MCF 10A (cell line): ENCODE measurements around the gene NOD2. TPM values are rescaled to one million over a fixed set of nuclear protein-coding genes. Genes with fewer than 3 reads are reported as not detected.

ENCODE experiments used
- BruUV-seq: library from RNA; stranded (reverse); fragments of 400-500 nt; replicated peaks from 2 replicates; lab custom pipeline; 2021; lab: Mats Ljungman, UMichigan
- CTCF ChIA-PET: fragments of 300-600 bp; sonication (Branson Sonifier 250); formaldehyde crosslinking; extraction: SDS; loops from one replicate; lab custom pipeline; 2021; ENCODE audit warnings: antibody characterized with exemption, inconsistent platforms; lab: Yijun Ruan, JAX
- POLR2A ChIA-PET: fragments of 300-600, 350-650 bp; sonication (Branson Sonifier 250); formaldehyde crosslinking; extraction: SDS; loops from one replicate; lab custom pipeline; 2020; ENCODE audit warnings: antibody characterized with exemption, inconsistent platforms; lab: Yijun Ruan, JAX
- DNase-seq: peaks from one replicate; pipeline ENCODE4 v3.0.0-alpha.2; 2018; ENCODE audit not compliant: unreplicated experiment
- H3K27ac Mint-ChIP-seq: one replicate; pipeline ENCODE4 v1.8.0; 2022; ENCODE audit warnings: mild to moderate bottlenecking, low read depth, mixed read lengths; ENCODE audit not compliant: unreplicated experiment
- H3K27me3 Mint-ChIP-seq: one replicate; pipeline ENCODE4 v1.8.0; 2022; ENCODE audit warnings: mixed read lengths; ENCODE audit not compliant: insufficient read depth, unreplicated experiment
- H3K36me3 Mint-ChIP-seq: one replicate; pipeline ENCODE4 v1.8.0; 2022; ENCODE audit warnings: mild to moderate bottlenecking, moderate library complexity, mixed read lengths; ENCODE audit not compliant: insufficient read depth, unreplicated experiment
- H3K4me1 Mint-ChIP-seq: one replicate; pipeline ENCODE4 v1.8.0; 2022; ENCODE audit warnings: mixed read lengths; ENCODE audit not compliant: insufficient read depth, unreplicated experiment
- H3K4me3 Mint-ChIP-seq: one replicate; pipeline ENCODE4 v1.8.0; 2022; ENCODE audit warnings: mild to moderate bottlenecking, moderate library complexity, mixed read lengths; ENCODE audit not compliant: unreplicated experiment
- H3K9me3 Mint-ChIP-seq: one replicate; pipeline ENCODE4 v1.8.0; 2022; ENCODE audit warnings: mixed read lengths; ENCODE audit not compliant: unreplicated experiment
- intact Hi-C: fragments of 100-400 bp; cut with micrococcal nuclease; formaldehyde crosslinking; loops from 2 replicates; pipeline ENCODE4 v1.14.1; 2022
- total RNA-seq: library from RNA; stranded (reverse); gene quantifications from 2 replicates; pipeline ENCODE4 v1.2.3, GENCODE V29; 2022
- TF ChIP-seq, protein P1 (sequence below): fragments of 200-600 bp; IDR thresholded peaks from one replicate; pipeline ENCODE4 v1.8.0; 2022; ENCODE audit warnings: antibody characterized with exemption, mild to moderate bottlenecking; ENCODE audit not compliant: unreplicated experiment

Gene NOD2
- total RNA-seq, 1 experiment from 2014 or later = 1.7 TPM

DNA sequence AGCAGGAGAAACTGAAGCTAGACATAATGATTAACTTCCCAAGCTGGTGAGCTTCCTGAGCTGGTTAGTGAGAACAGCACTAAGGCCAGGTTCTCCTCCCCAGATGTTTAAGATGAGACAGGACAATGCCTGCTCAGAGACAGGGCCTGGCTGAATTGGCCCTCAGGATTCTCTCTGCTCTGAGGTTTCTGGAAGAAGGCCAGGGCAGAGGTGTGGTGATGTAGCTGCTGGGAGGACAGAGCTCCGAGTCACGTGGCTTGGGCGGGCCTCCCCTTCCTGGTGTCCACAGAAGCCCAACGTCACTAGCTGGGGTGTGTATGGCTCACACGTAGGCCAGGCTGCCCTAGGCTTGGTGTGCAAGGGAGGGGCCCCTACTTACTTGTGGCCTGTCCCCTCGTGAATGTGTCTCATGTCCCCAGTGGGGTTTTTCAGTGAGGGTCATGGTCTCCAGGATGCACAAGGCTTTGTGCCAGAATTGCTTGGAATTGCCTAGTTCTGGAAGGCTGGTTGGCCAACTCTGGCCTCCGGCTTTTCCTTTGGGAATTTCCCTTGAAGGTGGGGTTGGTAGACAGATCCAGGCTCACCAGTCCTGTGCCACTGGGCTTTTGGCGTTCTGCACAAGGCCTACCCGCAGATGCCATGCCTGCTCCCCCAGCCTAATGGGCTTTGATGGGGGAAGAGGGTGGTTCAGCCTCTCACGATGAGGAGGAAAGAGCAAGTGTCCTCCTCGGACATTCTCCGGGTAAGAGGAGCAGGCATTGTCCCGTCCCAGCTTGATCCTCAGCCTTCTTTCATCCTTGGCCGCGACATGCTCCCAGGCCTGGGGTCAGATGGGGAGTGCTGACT is 3.4 kb downstream of the NOD2 start:
- POLR2A ChIA-PET = interaction anchor here (1.0 to 2.7 kb wide), 6 partner anchors 21 to 337 kb away, joined by 3 to 29 read pairs (median 6); partner anchors contain the start of gene CYLD
- intact Hi-C loops = no loop called here
- peak overlapping the region; percentile 97 for H3K27ac Mint-ChIP-seq

DNA sequence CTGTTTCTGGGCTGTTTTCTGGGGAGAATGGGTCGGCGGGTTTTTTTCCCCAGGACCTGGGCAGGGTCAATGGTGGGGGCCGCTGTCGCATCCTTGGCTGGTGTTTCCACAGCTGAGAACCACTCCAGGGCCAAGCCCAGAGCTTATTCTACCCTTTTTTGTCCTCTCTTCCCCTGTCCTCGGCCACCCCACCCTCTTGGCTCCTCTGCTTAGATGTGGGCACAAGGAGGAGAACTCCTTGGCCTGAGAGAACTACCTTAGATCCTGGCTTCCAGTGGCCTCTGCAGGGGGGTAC is 4.0 kb downstream of the NOD2 start:
- intact Hi-C loops = no loop called here
- H3K27me3 Mint-ChIP-seq = no peaks in the 10 kb centered on the region
- ChIA-PET CTCF (interaction anchor here (1.0 to 1.7 kb wide), 6 partner anchors 11 to 323 kb away, joined by 3 to 8 read pairs (median 4); no protein-coding TSS in a partner anchor), POLR2A (interaction anchor here (1.5 to 2.7 kb wide), 4 partner anchors 21 to 337 kb away, joined by 5 to 29 read pairs (median 13); partner anchors contain the start of gene CYLD)
- no peak for DNase-seq
- H3K27ac Mint-ChIP-seq = peak overlapping the region; percentile 97
- no peak overlapping the region for H3K4me3 Mint-ChIP-seq
- BruUV-seq = no TSS peak
- peaks cover 49% of the 10 kb centered on the region for H3K4me1 Mint-ChIP-seq
- TF ChIP-seq, protein P1, sequence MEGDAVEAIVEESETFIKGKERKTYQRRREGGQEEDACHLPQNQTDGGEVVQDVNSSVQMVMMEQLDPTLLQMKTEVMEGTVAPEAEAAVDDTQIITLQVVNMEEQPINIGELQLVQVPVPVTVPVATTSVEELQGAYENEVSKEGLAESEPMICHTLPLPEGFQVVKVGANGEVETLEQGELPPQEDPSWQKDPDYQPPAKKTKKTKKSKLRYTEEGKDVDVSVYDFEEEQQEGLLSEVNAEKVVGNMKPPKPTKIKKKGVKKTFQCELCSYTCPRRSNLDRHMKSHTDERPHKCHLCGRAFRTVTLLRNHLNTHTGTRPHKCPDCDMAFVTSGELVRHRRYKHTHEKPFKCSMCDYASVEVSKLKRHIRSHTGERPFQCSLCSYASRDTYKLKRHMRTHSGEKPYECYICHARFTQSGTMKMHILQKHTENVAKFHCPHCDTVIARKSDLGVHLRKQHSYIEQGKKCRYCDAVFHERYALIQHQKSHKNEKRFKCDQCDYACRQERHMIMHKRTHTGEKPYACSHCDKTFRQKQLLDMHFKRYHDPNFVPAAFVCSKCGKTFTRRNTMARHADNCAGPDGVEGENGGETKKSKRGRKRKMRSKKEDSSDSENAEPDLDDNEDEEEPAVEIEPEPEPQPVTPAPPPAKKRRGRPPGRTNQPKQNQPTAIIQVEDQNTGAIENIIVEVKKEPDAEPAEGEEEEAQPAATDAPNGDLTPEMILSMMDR = no peak
- no peaks in the 10 kb centered on the region for H3K9me3 Mint-ChIP-seq
- H3K36me3 Mint-ChIP-seq = peaks cover 12% of the 10 kb centered on the region

More for the DNA sequence above, 3.4 kb downstream of the NOD2 start:
- BruUV-seq = TSS peak; percentile 25
- CTCF ChIA-PET = interaction anchor here (0.5 to 1.7 kb wide), 11 partner anchors 10 to 342 kb away, joined by 3 to 8 read pairs (median 4); no protein-coding TSS in a partner anchor
- Mint-ChIP-seq H3K9me3 (no peaks in the 10 kb centered on the region), H3K27me3 (no peaks in the 10 kb centered on the region), H3K4me1 (peaks cover 49% of the 10 kb centered on the region), H3K36me3 (peaks cover 12% of the 10 kb centered on the region), H3K4me3 (no peak overlapping the region)
- TF ChIP-seq, protein P1 = no peak
- DNase-seq = peak; percentile 97

- TF ChIP-seq, protein P1 = no peak
- BruUV-seq = no TSS peak
- H3K4me3 Mint-ChIP-seq = no peak overlapping the region
- H3K27ac Mint-ChIP-seq = peak overlapping the region; percentile 97
- intact Hi-C loops = no loop called here
- H3K9me3 Mint-ChIP-seq = no peaks in the 10 kb centered on the region
- no peaks in the 10 kb centered on the region for H3K27me3 Mint-ChIP-seq
- ChIA-PET POLR2A (interaction anchor here (0.6 to 2.7 kb wide), 7 partner anchors 19 to 338 kb away, joined by 3 to 29 read pairs (median 5); partner anchors contain the start of gene CYLD), CTCF (interaction anchor here (1.0 to 2.4 kb wide), 5 partner anchors 11 to 324 kb away, joined by 3 to 8 read pairs (median 5); no protein-coding TSS in a partner anchor)
- peak; percentile 81 for DNase-seq
- H3K36me3 Mint-ChIP-seq = peaks cover 12% of the 10 kb centered on the region
- peaks cover 48% of the 10 kb centered on the region for H3K4me1 Mint-ChIP-seq
Measured at GRCh38 chr16:50697881-50698767, 4.7 kb downstream of the NOD2 start.
